Thyroid gland (tissue), 4 donors: ENCODE results near the gene WDR37.
"Not testable (repeated sequence)": the region's sequence is repeated elsewhere in the genome, so short reads cannot be mapped to it uniquely, and the experiment has no call there.

Experiments
- POLR2A ChIP-seq, 2 donors: fragments of 450-650 bp; IDR thresholded peaks; one replicate each; pipeline ENCODE4 v1.6.1; 2017; ENCODE audit warnings: antibody characterized with exemption in 2 of 2, mild to moderate bottlenecking in 2 of 2, moderate library complexity in 1 of 2
- TF ChIP-seq, protein P1 (sequence below), 6 experiments: fragments of 200-600 bp in 3 of 6; fragments of 450-650 bp in 3 of 6; sonication (generic) in 3 of 6; IDR thresholded peaks; one replicate each; pipeline ENCODE4 v1.5.1; 2016 to 2019; ENCODE audit warnings: antibody characterized with exemption in 6 of 6, mild to moderate bottlenecking in 2 of 6, inconsistent platforms in 1 of 6, moderate library complexity in 1 of 6

DNA sequence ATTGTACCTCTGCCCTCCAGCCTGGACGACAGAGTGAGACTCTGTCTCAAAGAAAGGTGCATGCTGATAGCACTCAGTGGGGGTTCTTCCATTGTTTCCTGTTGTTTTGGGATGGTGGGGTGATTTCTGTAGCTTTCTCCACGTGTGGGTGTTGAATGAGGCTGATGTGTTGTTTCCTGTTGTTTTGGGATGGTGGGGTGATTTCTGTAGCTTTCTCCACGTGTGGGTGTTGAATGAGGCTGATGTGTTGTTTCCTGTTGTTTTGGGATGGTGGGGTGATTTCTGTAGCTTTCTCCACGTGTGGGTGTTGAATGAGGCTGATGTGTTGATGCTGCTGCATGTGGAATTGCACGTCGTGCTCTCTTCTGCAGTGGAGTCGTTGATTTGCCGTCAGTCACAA, 46.2 kb upstream of the WDR37 start:
- not testable (repeated sequence) for TF ChIP-seq POLR2A (IDR thresholded peaks at IDR 0.05)
- TF ChIP-seq, protein P1, sequence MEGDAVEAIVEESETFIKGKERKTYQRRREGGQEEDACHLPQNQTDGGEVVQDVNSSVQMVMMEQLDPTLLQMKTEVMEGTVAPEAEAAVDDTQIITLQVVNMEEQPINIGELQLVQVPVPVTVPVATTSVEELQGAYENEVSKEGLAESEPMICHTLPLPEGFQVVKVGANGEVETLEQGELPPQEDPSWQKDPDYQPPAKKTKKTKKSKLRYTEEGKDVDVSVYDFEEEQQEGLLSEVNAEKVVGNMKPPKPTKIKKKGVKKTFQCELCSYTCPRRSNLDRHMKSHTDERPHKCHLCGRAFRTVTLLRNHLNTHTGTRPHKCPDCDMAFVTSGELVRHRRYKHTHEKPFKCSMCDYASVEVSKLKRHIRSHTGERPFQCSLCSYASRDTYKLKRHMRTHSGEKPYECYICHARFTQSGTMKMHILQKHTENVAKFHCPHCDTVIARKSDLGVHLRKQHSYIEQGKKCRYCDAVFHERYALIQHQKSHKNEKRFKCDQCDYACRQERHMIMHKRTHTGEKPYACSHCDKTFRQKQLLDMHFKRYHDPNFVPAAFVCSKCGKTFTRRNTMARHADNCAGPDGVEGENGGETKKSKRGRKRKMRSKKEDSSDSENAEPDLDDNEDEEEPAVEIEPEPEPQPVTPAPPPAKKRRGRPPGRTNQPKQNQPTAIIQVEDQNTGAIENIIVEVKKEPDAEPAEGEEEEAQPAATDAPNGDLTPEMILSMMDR (IDR thresholded peaks at IDR 0.05), result not testable (repeated sequence)
